Right ventricle myocardium superior (tissue), 1 donor: ENCODE data around the gene PHKA1. TPM values are rescaled to one million over a fixed set of nuclear protein-coding genes. Genes with fewer than 3 reads are reported as not detected.
A peak's percentile ranks its signal among the peaks of the same experiment; 100 is the strongest.
"Not testable (repeated sequence)": the region's sequence is repeated elsewhere in the genome, so short reads cannot be mapped to it uniquely, and the experiment has no call there.

Source experiments
- ATAC-seq: fragments of 200-7000 bp; cut with Tn5 transposase; one replicate; pipeline ENCODE4 v1.9.1; 2020; ENCODE audit warnings: mild to moderate bottlenecking; ENCODE audit not compliant: poor library complexity
- DNase-seq: peaks from one replicate; pipeline ENCODE4 v3.0.0-alpha.2; 2020
- intact Hi-C: fragments of 100-400 bp; cut with DNase I; formaldehyde crosslinking; loops from one replicate; pipeline ENCODE4 v1.11.2; 2022
- total RNA-seq: library from RNA; stranded (reverse); fragmentation: NEBNext Ultra II Directional; extraction: Animal tissue kit (Norgen Biotek cat#: 25700); gene quantifications from one replicate; pipeline ENCODE4 v1.2.1, GENCODE V29; 2021
- donor health status: DM: no; HTN: yes; CAD: no; lungs with severe emphysema.

The PHKA1 gene
- total RNA-seq, 1 donor from 2014 or later = 16.8 TPM

GRCh38 chrX:72604112-72604511 lies 110.0 kb downstream of the PHKA1 start:
- DNase-seq (no peak), ATAC-seq (no peak)
- intact Hi-C loops = no loop called here

DNA sequence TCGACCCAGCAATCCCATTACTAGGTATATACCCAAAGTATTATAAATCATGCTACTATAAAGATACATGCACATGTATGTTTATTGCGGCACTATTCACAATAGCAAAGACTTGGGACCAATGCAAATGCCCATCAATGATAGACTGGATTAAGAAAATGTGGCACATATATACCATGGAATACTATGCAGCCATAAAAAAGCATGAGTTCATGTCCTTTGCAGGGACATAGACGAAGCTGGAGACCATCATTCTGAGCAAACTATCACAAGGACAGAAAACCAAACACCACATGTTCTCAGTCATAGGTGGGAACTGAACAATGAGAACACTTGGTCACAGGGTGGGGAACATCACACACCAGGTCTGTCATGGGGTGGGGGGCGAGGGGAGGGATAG lies 123.1 kb downstream of the PHKA1 start:
- intact Hi-C loops, ATAC-seq, DNase-seq: not testable (repeated sequence)

DNA sequence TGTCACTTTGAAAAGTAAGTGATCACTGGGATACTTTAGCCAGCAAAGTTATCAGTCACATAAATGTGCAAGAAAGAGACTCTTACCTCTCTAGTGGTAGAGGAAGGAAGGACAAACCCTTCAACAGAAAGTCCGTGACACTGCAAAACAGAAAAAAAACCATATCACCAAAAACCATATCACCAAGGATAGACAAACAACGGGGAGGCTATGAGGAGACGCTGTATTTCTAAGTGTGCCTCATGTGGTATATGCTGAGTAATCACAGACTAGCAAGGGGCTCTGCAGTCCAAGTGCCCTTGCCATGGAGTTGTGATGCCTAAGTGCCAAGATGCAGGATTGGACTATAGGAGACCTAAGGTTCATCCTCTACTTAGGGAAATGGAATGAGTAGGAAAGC lies 129.9 kb downstream of the PHKA1 start:
- no peak for ATAC-seq
- intact Hi-C loops = no loop called here
- no peak for DNase-seq

DNA sequence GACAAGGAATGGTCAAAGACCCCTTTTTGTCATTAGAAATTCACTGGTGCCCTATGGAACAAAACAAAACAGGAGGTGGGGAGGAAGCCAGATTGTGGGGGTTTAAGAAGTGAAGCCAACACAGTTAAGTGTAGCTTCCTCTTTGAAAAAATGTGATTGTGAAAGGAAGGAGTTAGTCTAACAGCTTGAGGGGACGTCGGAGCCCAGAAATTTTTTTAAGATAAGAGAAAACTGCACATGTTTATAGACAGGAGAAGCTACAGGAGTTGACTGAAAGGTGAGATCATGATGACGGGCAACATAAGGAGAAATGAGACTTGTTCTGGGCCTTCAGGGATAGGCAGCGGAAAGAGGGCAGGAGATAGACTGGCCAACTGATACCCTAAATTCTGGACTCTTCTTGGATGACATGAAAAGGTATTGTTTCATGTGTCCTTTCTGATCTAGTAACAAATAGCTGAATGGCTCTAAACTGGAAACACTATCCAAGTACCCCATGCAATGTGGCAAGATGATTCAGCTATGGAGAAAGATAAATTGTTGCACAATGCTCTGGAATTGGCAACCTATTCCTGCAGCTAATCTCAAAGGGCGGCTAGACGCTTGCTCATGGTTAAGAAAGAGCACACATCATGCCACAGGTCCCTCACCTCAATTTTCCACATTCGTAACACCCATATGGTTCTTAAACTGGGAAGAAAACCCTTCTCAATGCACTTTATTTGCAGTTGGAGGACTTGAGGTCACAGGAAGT lies 137.8 kb downstream of the PHKA1 start:
- intact Hi-C loops = no loop called here
- DNase-seq (no peak), ATAC-seq (peak; percentile 13)

DNA sequence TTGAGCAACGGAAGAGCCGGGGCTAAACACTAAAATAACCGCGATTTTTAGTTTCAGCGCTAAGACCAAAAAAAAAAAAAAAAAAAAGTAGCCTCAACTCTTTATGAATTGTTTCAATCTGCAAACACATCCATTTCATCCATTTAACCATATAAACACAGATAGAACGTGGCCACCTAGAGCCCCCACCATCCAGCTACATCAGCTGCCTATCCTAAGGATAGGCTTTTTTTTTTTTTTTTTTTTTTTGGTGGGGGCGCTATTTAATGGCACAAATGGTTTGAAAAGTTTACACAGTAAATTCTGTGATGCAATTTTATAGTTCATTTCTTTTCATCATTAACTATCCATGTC lies 141.0 kb downstream of the PHKA1 start:
- DNase-seq (no peak), ATAC-seq (peak; percentile 18)
- intact Hi-C loops = no loop called here

- intact Hi-C loops = no loop called here
- DNase-seq (peak; percentile 81), ATAC-seq (peak; percentile 95)
These were observed 141.6 kb downstream of the PHKA1 start, which contains the start of gene HDAC8 for GRCh38 chrX:72572248-72573157. HDAC8 (minus strand) TSS chrX:72572843; CDS start chrX:72572761, 82 bp downstream.

GRCh38 chrX:72569786-72570185 lies 144.3 kb downstream of the PHKA1 start:
- DNase-seq = no peak
- intact Hi-C loops = no loop called here
- ATAC-seq = no peak

- intact Hi-C loops = no loop called here
- no peak for ATAC-seq
- DNase-seq = no peak
These were observed 145.6 kb downstream of the PHKA1 start for GRCh38 chrX:72568406-72569092.

- intact Hi-C loops = no loop called here
- ATAC-seq = no peak
These were observed 147.7 kb downstream of the PHKA1 start for GRCh38 chrX:72566448-72566847.

GRCh38 chrX:72559655-72560054 lies 154.5 kb downstream of the PHKA1 start:
- ATAC-seq, DNase-seq, intact Hi-C loops: not testable (repeated sequence)

More at GRCh38 chrX:72566448-72566847, 147.7 kb downstream of the PHKA1 start:
- DNase-seq = no peak

GRCh38 chrX:72554448-72555140 lies 159.5 kb downstream of the PHKA1 start:
- no peak for DNase-seq
- ATAC-seq = no peak
- intact Hi-C loops = no loop called here

- peak; percentile 46 for ATAC-seq
- DNase-seq, intact Hi-C loops: not testable (repeated sequence)
These were observed 161.7 kb downstream of the PHKA1 start for GRCh38 chrX:72552443-72552842.

DNA sequence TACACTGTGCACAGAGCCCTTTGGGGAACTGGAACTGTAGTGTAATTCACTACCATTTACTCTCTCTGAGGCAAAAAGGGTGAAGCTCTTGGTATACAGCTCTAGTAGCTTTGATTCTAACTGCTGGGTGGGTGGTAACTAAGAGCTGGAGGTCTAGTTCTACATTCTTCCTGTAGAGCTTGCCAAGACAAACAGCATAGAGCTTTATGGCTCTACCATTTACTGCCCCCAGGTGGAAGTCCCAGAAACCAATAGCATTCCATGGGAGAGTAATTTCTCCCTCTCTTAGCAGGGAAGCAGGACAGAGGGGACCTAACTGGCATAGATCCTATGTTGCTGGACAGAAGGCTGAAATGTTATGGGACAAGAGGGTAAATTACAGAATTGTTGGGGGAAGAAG lies 168.1 kb downstream of the PHKA1 start:
- no peak for ATAC-seq
- DNase-seq = no peak
- intact Hi-C loops = loop anchor here (10.0 kb wide), 1 partner anchor 251 kb away; no protein-coding TSS in a partner anchor

DNA sequence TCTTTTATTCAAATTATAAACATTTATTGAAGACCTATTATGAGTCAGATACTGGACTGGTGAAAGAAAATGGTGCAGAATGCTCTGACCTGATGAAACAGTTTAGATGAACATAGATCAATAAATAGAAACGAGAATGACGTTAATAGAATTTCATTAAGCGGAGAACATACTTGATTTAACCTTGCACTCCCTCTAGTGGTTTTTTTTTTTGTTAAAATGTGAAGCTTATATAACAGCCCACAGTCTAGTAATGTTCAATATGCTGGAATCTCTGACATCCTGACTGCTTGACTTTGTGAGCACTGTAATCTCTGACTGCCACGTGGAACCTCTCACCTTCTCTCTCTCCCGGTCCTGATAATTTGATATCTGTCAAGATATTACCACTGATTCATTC lies 173.8 kb downstream of the PHKA1 start:
- peak; percentile 68 for ATAC-seq
- DNase-seq = no peak
- intact Hi-C loops = loop anchor here (10.0 kb wide), 1 partner anchor 246 kb away; no protein-coding TSS in a partner anchor

GRCh38 chrX:72539822-72540221 lies 174.3 kb downstream of the PHKA1 start:
- DNase-seq (no peak), ATAC-seq (no peak)
- intact Hi-C loops = loop anchor here (10.0 kb wide), 1 partner anchor 245 kb away; no protein-coding TSS in a partner anchor

- ATAC-seq = peak; percentile 93
- intact Hi-C loops = no loop called here
- DNase-seq = no peak
These were observed 177.6 kb downstream of the PHKA1 start for GRCh38 chrX:72536542-72536941.

- ATAC-seq (no peak), DNase-seq (no peak)
- intact Hi-C loops = no loop called here
These were observed 181.7 kb downstream of the PHKA1 start for GRCh38 chrX:72532366-72532765.
